ENCODE measurements around the gene PRKCB. TPM values are rescaled to one million over a fixed set of nuclear protein-coding genes. Genes with fewer than 3 reads are reported as not detected.

Gene PRKCB
- total RNA-seq, 4 donors from 2014 or later = 2.0 to 8.6 (median 4.0) TPM

DNA sequence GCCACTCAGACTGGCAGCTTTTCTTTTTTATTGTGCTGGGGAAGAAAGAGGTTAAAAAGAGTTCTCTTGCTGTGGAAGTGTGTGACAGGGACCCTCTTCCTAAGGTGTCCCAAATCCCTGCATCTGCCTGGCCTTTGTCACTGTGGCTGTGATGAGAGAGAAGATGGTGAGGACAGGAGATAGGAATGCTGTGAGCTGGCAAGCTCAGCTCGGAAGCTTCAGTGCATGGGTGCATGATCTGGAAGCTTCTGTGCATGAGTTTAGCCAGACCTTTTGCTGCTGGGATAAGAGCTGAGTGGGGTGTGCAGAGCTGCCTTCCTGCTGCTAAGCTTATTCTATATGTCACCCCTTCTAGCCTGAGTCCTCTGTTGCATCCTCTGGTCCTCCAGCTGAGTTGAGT lies 317.0 kb downstream of the PRKCB start:
- no peaks in the 10 kb centered on the region for H3K27me3 ChIP-seq
- DNase-seq = no peak
- intact Hi-C loops (cut with DNase I) = no loop called here
- H3K36me3 ChIP-seq = no peaks in the 10 kb centered on the region
- H3K9me3 ChIP-seq = no peaks in the 10 kb centered on the region
- no peak overlapping the region for H3K27ac ChIP-seq
- TF ChIP-seq POLR2A (IDR thresholded peaks at IDR 0.05) = no peak
- TF ChIP-seq, protein P1, sequence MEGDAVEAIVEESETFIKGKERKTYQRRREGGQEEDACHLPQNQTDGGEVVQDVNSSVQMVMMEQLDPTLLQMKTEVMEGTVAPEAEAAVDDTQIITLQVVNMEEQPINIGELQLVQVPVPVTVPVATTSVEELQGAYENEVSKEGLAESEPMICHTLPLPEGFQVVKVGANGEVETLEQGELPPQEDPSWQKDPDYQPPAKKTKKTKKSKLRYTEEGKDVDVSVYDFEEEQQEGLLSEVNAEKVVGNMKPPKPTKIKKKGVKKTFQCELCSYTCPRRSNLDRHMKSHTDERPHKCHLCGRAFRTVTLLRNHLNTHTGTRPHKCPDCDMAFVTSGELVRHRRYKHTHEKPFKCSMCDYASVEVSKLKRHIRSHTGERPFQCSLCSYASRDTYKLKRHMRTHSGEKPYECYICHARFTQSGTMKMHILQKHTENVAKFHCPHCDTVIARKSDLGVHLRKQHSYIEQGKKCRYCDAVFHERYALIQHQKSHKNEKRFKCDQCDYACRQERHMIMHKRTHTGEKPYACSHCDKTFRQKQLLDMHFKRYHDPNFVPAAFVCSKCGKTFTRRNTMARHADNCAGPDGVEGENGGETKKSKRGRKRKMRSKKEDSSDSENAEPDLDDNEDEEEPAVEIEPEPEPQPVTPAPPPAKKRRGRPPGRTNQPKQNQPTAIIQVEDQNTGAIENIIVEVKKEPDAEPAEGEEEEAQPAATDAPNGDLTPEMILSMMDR (IDR thresholded peaks at IDR 0.05) = no peak
- WGBS, 2 donors = 58 to 68% methylated on average over 1 of the region's 1 CpG
- no peak overlapping the region for H3K4me3 ChIP-seq (replicated peaks in 1 of 3)
- no peaks in the 10 kb centered on the region for H3K4me1 ChIP-seq

DNA sequence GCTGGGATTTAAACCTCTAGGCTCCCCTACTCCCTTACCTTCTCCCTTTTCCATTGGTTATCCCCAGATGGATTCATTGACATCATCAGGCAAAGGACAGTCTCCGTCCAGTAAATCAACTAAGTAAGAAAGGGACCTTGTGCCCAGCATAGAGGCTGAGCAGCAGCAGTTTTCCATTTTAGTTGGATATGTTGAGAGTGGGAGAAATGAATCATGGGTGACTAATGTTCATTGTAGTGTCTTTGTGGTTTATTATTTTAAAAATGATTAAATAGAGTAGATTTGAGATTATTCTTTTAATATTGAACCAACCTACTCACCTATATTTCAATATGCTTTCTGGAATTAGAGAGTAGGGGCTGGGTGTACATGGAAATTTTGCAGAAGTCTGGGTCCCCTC lies 321.0 kb downstream of the PRKCB start:
- intact Hi-C loops (cut with DNase I) = no loop called here
- TF ChIP-seq, protein P1 (IDR thresholded peaks at IDR 0.05) = no peak
- no peak for TF ChIP-seq POLR2A (IDR thresholded peaks at IDR 0.05)

DNA sequence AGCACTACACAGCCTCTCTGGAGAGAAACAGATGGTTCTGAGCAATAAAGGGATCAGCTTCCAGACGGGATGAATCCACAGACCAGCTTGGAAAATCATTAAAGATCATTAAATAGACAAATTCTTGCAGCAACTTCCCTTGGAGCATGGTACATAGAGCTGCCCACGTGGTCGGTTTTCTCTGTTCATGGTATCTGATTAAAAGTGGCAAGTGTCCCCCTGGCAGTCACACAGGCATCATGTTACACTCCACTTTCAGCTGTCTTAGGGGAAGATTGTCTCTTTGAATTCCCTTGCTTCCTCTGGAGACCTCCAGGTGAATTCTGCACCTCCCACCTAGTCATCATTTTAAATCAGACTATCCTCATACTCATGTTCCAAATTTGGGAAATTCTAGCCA lies 328.2 kb downstream of the PRKCB start:
- Histone ChIP-seq H3K27ac (no peak overlapping the region), H3K27me3 (no peaks in the 10 kb centered on the region), H3K36me3 (no peaks in the 10 kb centered on the region), H3K4me1 (no peaks in the 10 kb centered on the region), H3K9me3 (no peaks in the 10 kb centered on the region), H3K4me3 (replicated peaks in 1 of 3) (no peak overlapping the region)
- TF ChIP-seq POLR2A (IDR thresholded peaks at IDR 0.05) = no peak
- TF ChIP-seq, protein P1 (IDR thresholded peaks at IDR 0.05) = no peak
- 23 to 25% methylated on average over 3 of the region's 3 CpGs for WGBS, 2 donors
- DNase-seq = no peak
- intact Hi-C loops (cut with DNase I) = no loop called here

More for the DNA sequence above, 321.0 kb downstream of the PRKCB start:
- no peaks in the 10 kb centered on the region for H3K36me3 ChIP-seq
- WGBS, 2 donors = 89 to 93% methylated on average over 1 of the region's 1 CpG
- no peak for DNase-seq
- no peaks in the 10 kb centered on the region for H3K27me3 ChIP-seq
- no peaks in the 10 kb centered on the region for H3K4me1 ChIP-seq
- H3K9me3 ChIP-seq = no peaks in the 10 kb centered on the region
- no peak overlapping the region for H3K27ac ChIP-seq
- H3K4me3 ChIP-seq (replicated peaks in 1 of 3) = no peak overlapping the region

DNA sequence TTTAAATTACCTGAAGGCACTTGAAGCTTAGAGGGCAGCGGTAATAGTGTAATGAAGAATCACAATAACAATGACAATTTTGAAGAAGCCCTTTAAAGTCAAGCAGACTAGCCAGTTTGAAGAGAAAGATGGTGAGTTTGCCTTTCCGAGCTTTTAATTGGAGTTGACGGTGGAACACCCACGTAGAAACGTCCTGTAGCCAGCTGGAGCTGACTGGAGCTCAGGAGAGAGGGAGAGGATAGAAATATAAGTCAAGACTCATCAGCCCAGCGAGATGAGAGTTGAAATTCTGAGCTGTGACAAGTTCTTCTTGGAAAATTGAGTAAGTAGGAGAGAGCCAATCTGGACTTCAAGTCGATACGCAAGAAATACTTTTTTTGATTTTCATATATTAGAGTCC lies 328.6 kb downstream of the PRKCB start:
- no peak overlapping the region for H3K27ac ChIP-seq
- DNase-seq = no peak
- TF ChIP-seq, protein P1 (IDR thresholded peaks at IDR 0.05) = no peak
- no peak for TF ChIP-seq POLR2A (IDR thresholded peaks at IDR 0.05)
- H3K4me3 ChIP-seq (replicated peaks in 1 of 3) = no peak overlapping the region
- H3K36me3 ChIP-seq = no peaks in the 10 kb centered on the region
- intact Hi-C loops (cut with DNase I) = no loop called here
- no peaks in the 10 kb centered on the region for H3K9me3 ChIP-seq
- no peaks in the 10 kb centered on the region for H3K4me1 ChIP-seq
- H3K27me3 ChIP-seq = no peaks in the 10 kb centered on the region
- 60 to 62% methylated on average over 8 of the region's 8 CpGs for WGBS, 2 donors

DNA sequence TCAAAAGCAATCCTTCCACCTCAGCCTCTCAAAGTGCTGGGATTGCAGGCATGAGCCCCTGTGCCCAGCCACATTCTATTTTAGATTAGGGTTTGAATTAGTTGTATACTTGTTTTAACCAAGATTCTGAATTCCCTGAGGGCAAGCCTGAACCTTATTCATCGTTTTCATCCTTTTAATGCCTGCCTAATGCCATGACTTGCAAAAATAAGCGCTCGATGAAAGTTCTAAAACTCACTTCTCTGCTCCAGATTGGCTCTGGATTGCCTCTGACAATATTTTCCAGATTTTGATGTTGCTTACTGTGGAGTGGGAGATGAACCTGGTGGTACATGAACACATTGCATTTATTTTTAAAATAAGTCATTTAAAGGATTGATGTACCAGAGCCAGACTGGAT lies 329.5 kb downstream of the PRKCB start:
- Histone ChIP-seq H3K36me3 (no peaks in the 10 kb centered on the region), H3K4me1 (no peaks in the 10 kb centered on the region), H3K4me3 (replicated peaks in 1 of 3) (no peak overlapping the region), H3K27ac (no peak overlapping the region), H3K27me3 (no peaks in the 10 kb centered on the region), H3K9me3 (no peaks in the 10 kb centered on the region)
- 92 to 95% methylated on average over 3 of the region's 3 CpGs for WGBS, 2 donors
- DNase-seq = no peak
- TF ChIP-seq POLR2A (IDR thresholded peaks at IDR 0.05) = no peak
- intact Hi-C loops (cut with DNase I) = no loop called here

Measured in thyroid gland (tissue), 4 donors.